Osteocyte (in vitro differentiated cells): ENCODE results near the gene LENG8. TPM values are rescaled to one million over a fixed set of nuclear protein-coding genes. Genes with fewer than 3 reads are reported as not detected.
"Not testable (repeated sequence)": the region's sequence is repeated elsewhere in the genome, so short reads cannot be mapped to it uniquely, and the experiment has no call there.

ENCODE experiments used
- DNase-seq: peaks from one replicate; pipeline ENCODE4 v3.0.0; 2021; ENCODE audit warnings: mixed read lengths; ENCODE audit not compliant: unreplicated experiment; ENCODE audit errors: extremely low spot score
- H3K27ac Mint-ChIP-seq: one replicate; pipeline ENCODE4 v1.8.0; 2021; ENCODE audit warnings: mild to moderate bottlenecking, mixed read lengths; ENCODE audit not compliant: unreplicated experiment
- H3K27me3 Mint-ChIP-seq: one replicate; pipeline ENCODE4 v1.8.0; 2021; ENCODE audit warnings: mixed read lengths; ENCODE audit not compliant: unreplicated experiment
- H3K36me3 Mint-ChIP-seq: one replicate; pipeline ENCODE4 v1.8.0; 2021; ENCODE audit warnings: mixed read lengths; ENCODE audit not compliant: unreplicated experiment
- H3K4me1 Mint-ChIP-seq: one replicate; pipeline ENCODE4 v1.8.0; 2021; ENCODE audit warnings: mixed read lengths; ENCODE audit not compliant: unreplicated experiment
- H3K4me3 Mint-ChIP-seq: one replicate; pipeline ENCODE4 v1.8.0; 2021; ENCODE audit warnings: mild to moderate bottlenecking, moderate library complexity, mixed read lengths; ENCODE audit not compliant: unreplicated experiment
- H3K9me3 Mint-ChIP-seq: one replicate; pipeline ENCODE4 v1.8.0; 2021; ENCODE audit warnings: mixed read lengths; ENCODE audit not compliant: unreplicated experiment
- CTCF ChIP-seq: fragments of 200-600 bp; sonication (generic); IDR thresholded peaks from 2 replicates; pipeline ENCODE4 v1.5.0; 2021; ENCODE audit warnings: antibody characterized with exemption, mild to moderate bottlenecking, moderate library complexity
- total RNA-seq: library from RNA; stranded (reverse); gene quantifications from 2 replicates; pipeline ENCODE4 v1.2.1, GENCODE V29; 2021

LENG8 gene
- total RNA-seq, 1 donor from 2014 or later = 192 TPM

DNA sequence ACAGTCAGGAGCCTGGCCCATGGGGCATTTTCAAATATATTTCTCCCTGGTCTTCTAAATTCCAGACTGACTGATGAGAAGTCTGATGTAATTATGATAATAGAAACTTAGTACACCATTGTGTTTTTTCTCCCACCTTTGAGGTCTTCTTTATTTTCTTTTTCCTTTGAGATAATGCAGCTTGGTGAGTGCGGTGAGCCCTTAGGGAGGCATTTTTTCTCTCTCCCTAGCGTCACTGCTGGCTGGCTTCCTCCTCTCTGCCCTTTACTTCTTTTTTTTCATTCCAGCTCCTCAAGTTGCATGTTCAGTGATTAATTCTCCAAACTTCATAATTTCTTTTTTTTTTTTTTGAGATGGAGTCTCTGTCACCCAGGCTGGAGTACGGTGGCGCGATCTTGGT is 36.9 kb downstream of the LENG8 start:
- Mint-ChIP-seq H3K27me3 (peaks cover 20% of the 10 kb centered on the region), H3K4me3 (no peak overlapping the region), H3K4me1 (peaks cover 9% of the 10 kb centered on the region), H3K36me3 (no peaks in the 10 kb centered on the region), H3K27ac (no peak overlapping the region), H3K9me3 (no peaks in the 10 kb centered on the region)
- no peak for DNase-seq
- no peak for TF ChIP-seq CTCF

GRCh38 chr19:54489341-54489740 is 40.3 kb downstream of the LENG8 start:
- Mint-ChIP-seq H3K27ac (no peak overlapping the region), H3K9me3 (no peaks in the 10 kb centered on the region), H3K4me1 (peaks cover 6% of the 10 kb centered on the region), H3K4me3 (no peak overlapping the region), H3K27me3 (peaks cover 14% of the 10 kb centered on the region), H3K36me3 (no peaks in the 10 kb centered on the region)
- no peak for DNase-seq
- TF ChIP-seq CTCF = no peak

DNA sequence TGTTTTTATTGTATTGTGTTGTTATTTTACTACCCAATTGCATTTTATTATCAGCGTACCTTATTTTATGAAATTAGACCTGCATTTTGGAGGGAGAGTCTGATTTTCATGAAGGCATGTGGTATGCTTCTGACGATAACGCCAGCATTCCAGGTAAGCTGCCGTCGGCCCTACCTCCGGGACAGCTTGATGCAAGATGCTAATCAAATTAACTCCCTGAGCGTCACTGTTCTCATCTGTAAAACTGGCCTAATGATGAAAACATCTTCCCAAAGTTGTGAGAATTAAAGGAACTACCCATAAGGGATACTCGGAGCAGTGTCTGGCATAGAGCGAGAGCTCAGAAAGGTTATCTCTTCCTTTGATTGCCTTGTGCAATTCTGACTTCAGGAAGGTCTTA is 40.8 kb downstream of the LENG8 start:
- no peaks in the 10 kb centered on the region for H3K36me3 Mint-ChIP-seq
- peaks cover 6% of the 10 kb centered on the region for H3K4me1 Mint-ChIP-seq
- H3K9me3 Mint-ChIP-seq = no peaks in the 10 kb centered on the region
- DNase-seq = no peak
- H3K4me3 Mint-ChIP-seq = no peak overlapping the region
- H3K27me3 Mint-ChIP-seq = peaks cover 14% of the 10 kb centered on the region
- no peak overlapping the region for H3K27ac Mint-ChIP-seq
- no peak for TF ChIP-seq CTCF

- no peak for TF ChIP-seq CTCF
- Mint-ChIP-seq H3K9me3 (no peaks in the 10 kb centered on the region), H3K4me3 (no peak overlapping the region), H3K27me3 (peaks cover 6% of the 10 kb centered on the region), H3K27ac (no peak overlapping the region), H3K36me3 (no peaks in the 10 kb centered on the region), H3K4me1 (peaks cover 3% of the 10 kb centered on the region)
- no peak for DNase-seq
These were observed 43.6 kb downstream of the LENG8 start for GRCh38 chr19:54492568-54492967.

DNA sequence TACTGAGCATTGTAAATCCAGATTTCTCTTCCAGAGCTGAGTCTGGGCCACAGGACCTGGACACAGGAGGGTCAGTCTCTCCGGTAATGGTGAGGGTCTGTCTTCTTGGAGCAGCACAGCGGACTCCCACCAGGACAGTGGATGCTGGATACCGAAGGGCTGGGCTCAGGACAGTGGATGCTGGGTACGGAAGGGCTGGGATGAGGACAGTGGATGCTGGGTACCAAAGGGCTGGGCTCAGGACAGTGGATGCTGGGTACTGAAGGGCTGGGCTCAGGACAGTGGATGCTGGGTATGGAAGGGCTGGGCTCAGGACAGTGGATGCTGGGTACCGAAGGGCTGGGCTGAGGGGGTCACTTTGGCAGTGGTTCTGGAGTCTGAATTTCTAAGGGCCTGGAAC is 44.1 kb downstream of the LENG8 start:
- H3K27ac Mint-ChIP-seq, H3K9me3 Mint-ChIP-seq: not testable (repeated sequence)

DNA sequence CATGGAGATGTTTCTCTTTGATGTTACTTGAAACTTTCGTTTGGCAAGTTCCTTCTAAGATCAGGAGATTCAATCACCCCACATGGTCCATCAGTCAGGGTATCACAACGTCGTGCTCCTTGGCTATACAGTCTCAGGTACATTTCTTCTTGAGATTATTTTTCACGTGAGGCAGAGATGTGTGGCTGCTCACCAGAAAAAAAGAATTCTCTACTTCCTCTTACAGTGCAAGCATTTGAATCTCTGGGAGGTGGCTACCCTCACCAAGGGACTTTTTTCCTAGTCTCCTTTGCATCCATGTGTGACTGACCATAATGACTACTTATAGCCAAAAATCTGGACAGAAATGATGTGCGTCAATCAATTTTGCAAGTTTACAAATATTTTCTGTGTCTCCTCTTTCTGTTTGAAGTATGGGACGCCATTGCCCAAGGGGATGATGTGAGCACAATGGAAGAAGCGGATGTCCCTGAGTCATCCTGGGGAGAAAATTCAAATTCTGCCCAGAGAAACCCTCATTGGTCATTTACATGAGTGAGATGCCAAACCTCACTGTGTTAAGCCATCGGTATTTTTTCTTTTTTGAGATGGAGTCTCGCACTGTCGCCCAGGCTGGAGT is 45.1 kb downstream of the LENG8 start:
- H3K27me3 Mint-ChIP-seq = peaks cover 6% of the 10 kb centered on the region
- no peaks in the 10 kb centered on the region for H3K36me3 Mint-ChIP-seq
- DNase-seq = no peak
- H3K4me3 Mint-ChIP-seq = no peak overlapping the region
- H3K4me1 Mint-ChIP-seq = peaks cover 3% of the 10 kb centered on the region
- no peak overlapping the region for H3K27ac Mint-ChIP-seq
- TF ChIP-seq CTCF = no peak
- no peaks in the 10 kb centered on the region for H3K9me3 Mint-ChIP-seq

More for the DNA sequence above, 44.1 kb downstream of the LENG8 start:
- H3K27me3 Mint-ChIP-seq, H3K4me1 Mint-ChIP-seq, H3K4me3 Mint-ChIP-seq, H3K36me3 Mint-ChIP-seq, DNase-seq: not testable (repeated sequence)

- H3K4me3 Mint-ChIP-seq, H3K9me3 Mint-ChIP-seq: not testable (repeated sequence)
These were observed 46.3 kb downstream of the LENG8 start for GRCh38 chr19:54495284-54495683.

DNA sequence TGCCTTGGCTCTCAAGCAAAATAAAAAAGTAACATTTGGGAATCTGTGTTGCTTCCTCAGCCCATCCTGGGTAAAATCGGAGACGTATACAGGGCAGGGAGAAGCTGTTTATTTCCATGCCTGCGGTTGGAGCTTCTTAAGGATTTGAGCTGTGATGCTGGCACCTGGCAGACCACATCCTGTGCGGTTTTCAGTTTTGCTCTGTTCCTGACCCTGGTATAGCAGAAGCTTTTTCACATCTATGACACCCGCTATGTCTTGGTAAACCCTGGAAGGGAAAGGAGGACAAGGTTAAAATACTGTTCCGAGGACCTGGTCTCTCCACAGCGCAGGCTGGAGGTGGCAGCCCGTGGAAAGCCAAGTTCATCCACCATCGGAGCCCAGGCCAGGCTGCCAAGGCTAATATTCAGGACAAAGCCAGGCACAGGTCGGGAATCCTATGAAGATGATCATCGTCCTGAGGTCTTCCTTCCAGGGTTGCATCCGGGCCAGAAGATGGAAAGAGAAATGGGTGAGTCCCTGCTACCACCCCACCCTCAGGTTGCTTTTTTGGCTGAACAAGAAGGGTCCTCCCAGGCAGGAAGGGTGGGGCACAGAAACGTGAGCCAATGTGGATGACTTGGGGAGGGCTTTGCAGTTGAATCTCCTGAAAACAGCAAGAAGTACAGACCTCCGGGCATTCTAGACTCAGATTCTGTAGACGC is 48.9 kb downstream of the LENG8 start:
- not testable (repeated sequence) for H3K36me3 Mint-ChIP-seq, H3K27me3 Mint-ChIP-seq, H3K9me3 Mint-ChIP-seq, H3K4me3 Mint-ChIP-seq, H3K27ac Mint-ChIP-seq, H3K4me1 Mint-ChIP-seq, DNase-seq

More at GRCh38 chr19:54495284-54495683, 46.3 kb downstream of the LENG8 start:
- H3K36me3 Mint-ChIP-seq, H3K27ac Mint-ChIP-seq, H3K27me3 Mint-ChIP-seq, H3K4me1 Mint-ChIP-seq, DNase-seq: not testable (repeated sequence)
